ENCODE data around the gene TPRN.
A peak's percentile ranks its signal among the peaks of the same experiment; 100 is the strongest.

TPRN gene

GRCh38 chr9:137229903-137230704 lies 29.6 kb upstream of the TPRN start:
- Histone ChIP-seq H2BK120ac (ENCODE audit: low read depth, low read length) (no peak overlapping the region), H2AK5ac (ENCODE audit: low read length) (no peak overlapping the region), H3K56ac (ENCODE audit: low read length) (no peak overlapping the region), H3K27ac (ENCODE audit: low read depth, low read length) (no peak overlapping the region), H3K4ac (ENCODE audit: low read depth, low read length) (no peak overlapping the region), H4K8ac (ENCODE audit: low read depth, low read length) (no peak overlapping the region), H3K4me1 (ENCODE audit: control insufficient read depth, low read depth, low read length) (no peaks in the 10 kb centered on the region), H4K5ac (ENCODE audit: low read length) (no peak overlapping the region), H3K27me3 (ENCODE audit: insufficient read depth, low read length, poor library complexity) (no peaks in the 10 kb centered on the region), H3K36me3 (ENCODE audit: control insufficient read depth, insufficient read depth, low read length) (no peaks in the 10 kb centered on the region), H2BK15ac (replicated peaks; ENCODE audit: low read depth) (no peak overlapping the region), H3K18ac (ENCODE audit: low read length) (no peak overlapping the region), H3K4me3 (ENCODE audit: low read length) (no peak overlapping the region), H3K23ac (ENCODE audit: low read length) (no peak overlapping the region), H3K79me1 (ENCODE audit: low read length) (no peaks in the 10 kb centered on the region), H3K9ac (ENCODE audit: low read length) (no peak overlapping the region), H3K79me2 (ENCODE audit: control insufficient read depth, insufficient read depth, low read length) (no peaks in the 10 kb centered on the region), H3K4me2 (ENCODE audit: low read length) (no peak overlapping the region), H2BK5ac (ENCODE audit: low read length) (no peak overlapping the region)
- DNase-seq, result no peak
- WGBS (ENCODE audit: extremely low coverage, insufficient coverage, low lambda C conversion rate), result no CpG with 5 or more reads among the region's 31 CpGs

GRCh38 chr9:137228968-137229896 lies 28.7 kb upstream of the TPRN start:
- no peak overlapping the region for H4K5ac ChIP-seq (ENCODE audit: low read length)
- no peak overlapping the region for H4K8ac ChIP-seq (ENCODE audit: low read depth, low read length)
- no peaks in the 10 kb centered on the region for H3K27me3 ChIP-seq (ENCODE audit: insufficient read depth, low read length, poor library complexity)
- H2BK120ac ChIP-seq (ENCODE audit: low read depth, low read length), result no peak overlapping the region
- no peak overlapping the region for H2BK15ac ChIP-seq (replicated peaks; ENCODE audit: low read depth)
- no peak overlapping the region for H3K9ac ChIP-seq (ENCODE audit: low read length)
- no peak overlapping the region for H3K4me3 ChIP-seq (ENCODE audit: low read length)
- no peak overlapping the region for H3K4ac ChIP-seq (ENCODE audit: low read depth, low read length)
- H2BK5ac ChIP-seq (ENCODE audit: low read length), result no peak overlapping the region
- WGBS (ENCODE audit: extremely low coverage, insufficient coverage, low lambda C conversion rate), result no CpG with 5 or more reads among the region's 27 CpGs
- H3K79me1 ChIP-seq (ENCODE audit: low read length), result no peaks in the 10 kb centered on the region
- H3K56ac ChIP-seq (ENCODE audit: low read length), result no peak overlapping the region
- no peak overlapping the region for H3K4me2 ChIP-seq (ENCODE audit: low read length)
- H2AK5ac ChIP-seq (ENCODE audit: low read length), result no peak overlapping the region
- no peaks in the 10 kb centered on the region for H3K4me1 ChIP-seq (ENCODE audit: control insufficient read depth, low read depth, low read length)
- no peaks in the 10 kb centered on the region for H3K79me2 ChIP-seq (ENCODE audit: control insufficient read depth, insufficient read depth, low read length)
- no peak overlapping the region for H3K27ac ChIP-seq (ENCODE audit: low read depth, low read length)
- H3K36me3 ChIP-seq (ENCODE audit: control insufficient read depth, insufficient read depth, low read length), result no peaks in the 10 kb centered on the region
- no peak overlapping the region for H3K18ac ChIP-seq (ENCODE audit: low read length)
- H3K23ac ChIP-seq (ENCODE audit: low read length), result no peak overlapping the region
- DNase-seq, result no peak

DNA sequence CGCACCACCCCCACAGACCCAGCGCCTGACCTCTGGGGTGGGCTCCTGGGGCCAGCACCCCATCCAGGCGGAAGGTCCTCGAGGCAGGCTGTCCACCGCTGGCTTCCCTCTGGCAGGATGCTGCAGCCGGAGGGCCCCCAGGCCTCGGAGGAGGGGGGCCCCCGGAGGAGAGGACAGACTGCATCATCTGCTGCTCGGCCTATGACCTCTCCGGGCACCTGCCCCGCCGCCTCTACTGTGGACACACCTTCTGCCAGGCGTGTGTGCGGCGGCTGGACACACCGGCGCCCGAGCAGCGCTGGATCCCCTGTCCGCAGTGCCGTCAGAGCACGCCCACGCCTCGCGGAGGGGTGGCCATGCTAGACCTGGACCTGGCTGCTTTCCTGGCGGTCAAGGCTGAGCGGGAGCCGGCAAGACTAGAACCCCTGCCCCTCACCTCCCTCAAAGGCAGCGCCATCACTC lies 28.0 kb upstream of the TPRN start:
- Histone ChIP-seq H2BK15ac (replicated peaks; ENCODE audit: low read depth) (no peak overlapping the region), H3K27ac (ENCODE audit: low read depth, low read length) (no peak overlapping the region), H3K79me1 (ENCODE audit: low read length) (no peaks in the 10 kb centered on the region), H3K18ac (ENCODE audit: low read length) (no peak overlapping the region), H3K36me3 (ENCODE audit: control insufficient read depth, insufficient read depth, low read length) (no peaks in the 10 kb centered on the region), H3K4me2 (ENCODE audit: low read length) (no peak overlapping the region), H2BK5ac (ENCODE audit: low read length) (no peak overlapping the region), H3K56ac (ENCODE audit: low read length) (no peak overlapping the region), H3K27me3 (ENCODE audit: insufficient read depth, low read length, poor library complexity) (no peaks in the 10 kb centered on the region), H3K4ac (ENCODE audit: low read depth, low read length) (no peak overlapping the region), H2BK120ac (ENCODE audit: low read depth, low read length) (no peak overlapping the region), H3K79me2 (ENCODE audit: control insufficient read depth, insufficient read depth, low read length) (no peaks in the 10 kb centered on the region), H3K23ac (ENCODE audit: low read length) (no peak overlapping the region), H3K4me1 (ENCODE audit: control insufficient read depth, low read depth, low read length) (no peaks in the 10 kb centered on the region), H2AK5ac (ENCODE audit: low read length) (no peak overlapping the region), H3K4me3 (ENCODE audit: low read length) (no peak overlapping the region), H4K5ac (ENCODE audit: low read length) (no peak overlapping the region), H3K9ac (ENCODE audit: low read length) (no peak overlapping the region), H4K8ac (ENCODE audit: low read depth, low read length) (no peak overlapping the region)
- no peak for DNase-seq
- WGBS (ENCODE audit: extremely low coverage, insufficient coverage, low lambda C conversion rate), result no CpG with 5 or more reads among the region's 29 CpGs

DNA sequence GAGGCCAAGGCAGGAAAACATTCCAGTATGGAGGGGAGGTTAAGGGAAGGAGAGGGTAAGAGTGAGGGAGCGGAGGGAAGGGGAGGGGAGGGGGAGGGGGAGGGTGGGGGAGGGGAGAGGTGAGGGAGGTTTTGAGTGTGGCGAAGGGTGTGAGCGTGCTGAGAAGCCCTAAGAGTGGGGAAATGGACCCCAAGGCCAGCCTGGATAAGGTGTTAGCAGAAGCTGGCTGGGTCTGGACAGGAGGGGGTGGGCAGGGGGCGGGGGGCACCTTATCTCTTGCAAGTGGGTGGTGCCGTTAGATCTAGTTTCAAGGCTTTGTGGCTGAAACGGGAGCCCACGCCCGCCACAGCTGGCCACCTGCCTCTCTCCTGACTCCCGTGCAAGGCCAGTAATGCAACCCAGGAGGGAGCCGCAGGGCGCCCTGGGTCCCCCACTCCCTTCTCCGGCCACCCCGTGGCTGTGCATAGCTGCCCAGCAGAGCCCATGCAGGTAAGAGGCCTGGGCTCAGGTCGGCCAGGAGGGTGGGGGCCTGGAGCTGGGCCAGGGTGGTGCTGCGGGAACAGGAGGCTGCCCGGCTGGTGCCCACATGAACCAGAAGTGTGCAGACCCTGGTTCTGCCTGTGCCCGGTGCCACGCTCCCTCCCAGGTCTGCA lies 27.4 kb upstream of the TPRN start:
- no peak overlapping the region for H2BK5ac ChIP-seq (ENCODE audit: low read length)

GRCh38 chr9:137227054-137227852 lies 26.7 kb upstream of the TPRN start, which contains the start of gene RNF224:
TSS of gene RNF224 (plus strand) at chr9:137227502. CDS start at chr9:137228336, 834 bp downstream.
- WGBS (ENCODE audit: extremely low coverage, insufficient coverage, low lambda C conversion rate), result no CpG with 5 or more reads among the region's 25 CpGs
- DNase-seq, result peak; percentile 85
- Histone ChIP-seq H3K79me1 (ENCODE audit: low read length) (no peaks in the 10 kb centered on the region), H2BK120ac (ENCODE audit: low read depth, low read length) (no peak within 1 kb of the TSS), H2BK15ac (replicated peaks; ENCODE audit: low read depth) (no peak within 1 kb of the TSS), H3K79me2 (ENCODE audit: control insufficient read depth, insufficient read depth, low read length) (no peaks in the 10 kb centered on the region), H4K8ac (ENCODE audit: low read depth, low read length) (no peak within 1 kb of the TSS), H3K4me2 (ENCODE audit: low read length) (no peak within 1 kb of the TSS), H3K9ac (ENCODE audit: low read length) (no peak within 1 kb of the TSS), H4K5ac (ENCODE audit: low read length) (no peak within 1 kb of the TSS), H3K18ac (ENCODE audit: low read length) (no peak within 1 kb of the TSS), H3K23ac (ENCODE audit: low read length) (no peak within 1 kb of the TSS), H2AK5ac (ENCODE audit: low read length) (no peak within 1 kb of the TSS), H3K27me3 (ENCODE audit: insufficient read depth, low read length, poor library complexity) (peaks cover under 1% of the 10 kb centered on the region), H3K36me3 (ENCODE audit: control insufficient read depth, insufficient read depth, low read length) (no peaks in the 10 kb centered on the region), H3K56ac (ENCODE audit: low read length) (peak within 1 kb of the TSS; percentile 37), H3K4ac (ENCODE audit: low read depth, low read length) (no peak within 1 kb of the TSS), H3K27ac (ENCODE audit: low read depth, low read length) (no peak within 1 kb of the TSS), H3K4me3 (ENCODE audit: low read length) (no peak within 1 kb of the TSS), H2BK5ac (ENCODE audit: low read length) (no peak within 1 kb of the TSS), H3K4me1 (ENCODE audit: control insufficient read depth, low read depth, low read length) (no peaks in the 10 kb centered on the region)

More for the DNA sequence above, 27.4 kb upstream of the TPRN start:
- no peak overlapping the region for H3K18ac ChIP-seq (ENCODE audit: low read length)
- no peak overlapping the region for H4K8ac ChIP-seq (ENCODE audit: low read depth, low read length)
- H2AK5ac ChIP-seq (ENCODE audit: low read length), result no peak overlapping the region
- H3K27me3 ChIP-seq (ENCODE audit: insufficient read depth, low read length, poor library complexity), result no peaks in the 10 kb centered on the region
- H2BK120ac ChIP-seq (ENCODE audit: low read depth, low read length), result no peak overlapping the region
- H2BK15ac ChIP-seq (replicated peaks; ENCODE audit: low read depth), result no peak overlapping the region
- H3K4ac ChIP-seq (ENCODE audit: low read depth, low read length), result no peak overlapping the region
- DNase-seq, result no peak
- no peak overlapping the region for H4K5ac ChIP-seq (ENCODE audit: low read length)
- no peaks in the 10 kb centered on the region for H3K4me1 ChIP-seq (ENCODE audit: control insufficient read depth, low read depth, low read length)
- no peak overlapping the region for H3K4me3 ChIP-seq (ENCODE audit: low read length)
- H3K27ac ChIP-seq (ENCODE audit: low read depth, low read length), result no peak overlapping the region
- H3K56ac ChIP-seq (ENCODE audit: low read length), result no peak overlapping the region
- H3K9ac ChIP-seq (ENCODE audit: low read length), result no peak overlapping the region
- no peaks in the 10 kb centered on the region for H3K79me2 ChIP-seq (ENCODE audit: control insufficient read depth, insufficient read depth, low read length)
- no peaks in the 10 kb centered on the region for H3K79me1 ChIP-seq (ENCODE audit: low read length)
- WGBS (ENCODE audit: extremely low coverage, insufficient coverage, low lambda C conversion rate), result no CpG with 5 or more reads among the region's 18 CpGs
- no peak overlapping the region for H3K4me2 ChIP-seq (ENCODE audit: low read length)
- H3K36me3 ChIP-seq (ENCODE audit: control insufficient read depth, insufficient read depth, low read length), result no peaks in the 10 kb centered on the region
- H3K23ac ChIP-seq (ENCODE audit: low read length), result no peak overlapping the region

Measured in mesendoderm (in vitro differentiated cells).